ENCODE measurements around the gene SKAP2. TPM values are rescaled to one million over a fixed set of nuclear protein-coding genes. Genes with fewer than 3 reads are reported as not detected.

SKAP2 gene, protein sequence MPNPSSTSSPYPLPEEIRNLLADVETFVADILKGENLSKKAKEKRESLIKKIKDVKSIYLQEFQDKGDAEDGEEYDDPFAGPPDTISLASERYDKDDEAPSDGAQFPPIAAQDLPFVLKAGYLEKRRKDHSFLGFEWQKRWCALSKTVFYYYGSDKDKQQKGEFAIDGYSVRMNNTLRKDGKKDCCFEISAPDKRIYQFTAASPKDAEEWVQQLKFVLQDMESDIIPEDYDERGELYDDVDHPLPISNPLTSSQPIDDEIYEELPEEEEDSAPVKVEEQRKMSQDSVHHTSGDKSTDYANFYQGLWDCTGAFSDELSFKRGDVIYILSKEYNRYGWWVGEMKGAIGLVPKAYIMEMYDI
- 10 to 100 TPM; 21.7 to 57.2 (median 32.6) TPM for total RNA-seq

DNA sequence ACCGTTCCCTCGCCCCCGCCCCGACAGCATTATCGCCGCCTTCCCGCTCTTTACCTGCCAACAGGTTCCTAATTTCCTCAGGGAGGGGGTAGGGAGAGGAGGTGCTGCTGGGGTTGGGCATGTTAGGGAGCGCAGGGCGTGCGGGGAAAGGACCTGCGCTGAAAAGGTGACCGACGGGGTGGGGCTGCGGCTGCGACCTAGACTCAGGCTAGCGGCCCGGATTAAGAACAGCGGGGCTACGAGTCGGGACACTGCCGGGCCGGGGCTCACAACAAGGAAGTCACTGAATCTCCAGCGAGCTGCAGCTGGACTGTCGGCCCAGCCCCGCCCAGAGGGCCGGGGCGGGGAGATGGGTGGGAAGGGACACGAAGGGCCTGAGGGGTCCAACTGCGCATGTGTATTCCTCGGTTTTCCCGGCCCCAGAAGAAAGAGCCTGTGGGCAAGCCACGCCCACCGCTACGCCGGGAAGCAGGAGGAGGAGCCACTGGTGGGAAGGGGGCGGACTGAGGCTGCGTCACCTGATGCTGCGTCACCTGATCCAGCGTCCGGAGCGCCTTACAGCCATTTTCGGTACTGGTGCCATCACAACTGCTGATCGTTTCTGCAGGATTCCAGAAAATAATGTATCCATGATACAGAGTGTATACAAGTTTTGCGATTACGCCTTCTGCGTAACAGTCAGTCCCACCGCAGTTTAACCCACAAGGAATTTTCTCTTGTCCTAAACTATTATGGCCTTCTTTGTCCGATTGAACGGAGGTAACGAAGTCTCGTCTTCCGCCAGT lies at the start of gene SKAP2:
TSS of gene SKAP2 (minus strand) at position 282 of the 785 bp plus-strand sequence. CDS start at position 121, 161 bp downstream.
- WGBS, 2 donors = 0 to 1% methylated on average over 30 to 47 of the region's 52 CpGs
- no peaks in the 10 kb centered on the region for H3K36me3 ChIP-seq
- peak within 1 kb of the TSS; percentile 56 to 74 (median 64) for H3K4me3 ChIP-seq
- no peaks in the 10 kb centered on the region for H3K9me3 ChIP-seq
- TF ChIP-seq POLR2A (IDR thresholded peaks at IDR 0.05) = peak in 3 of 4 donors; percentile 82 to 98 (median 93)
- TF ChIP-seq EP300 (IDR thresholded peaks at IDR 0.05) = peak in 1 of 4 donors; percentile 63
- TF ChIP-seq, protein P1, sequence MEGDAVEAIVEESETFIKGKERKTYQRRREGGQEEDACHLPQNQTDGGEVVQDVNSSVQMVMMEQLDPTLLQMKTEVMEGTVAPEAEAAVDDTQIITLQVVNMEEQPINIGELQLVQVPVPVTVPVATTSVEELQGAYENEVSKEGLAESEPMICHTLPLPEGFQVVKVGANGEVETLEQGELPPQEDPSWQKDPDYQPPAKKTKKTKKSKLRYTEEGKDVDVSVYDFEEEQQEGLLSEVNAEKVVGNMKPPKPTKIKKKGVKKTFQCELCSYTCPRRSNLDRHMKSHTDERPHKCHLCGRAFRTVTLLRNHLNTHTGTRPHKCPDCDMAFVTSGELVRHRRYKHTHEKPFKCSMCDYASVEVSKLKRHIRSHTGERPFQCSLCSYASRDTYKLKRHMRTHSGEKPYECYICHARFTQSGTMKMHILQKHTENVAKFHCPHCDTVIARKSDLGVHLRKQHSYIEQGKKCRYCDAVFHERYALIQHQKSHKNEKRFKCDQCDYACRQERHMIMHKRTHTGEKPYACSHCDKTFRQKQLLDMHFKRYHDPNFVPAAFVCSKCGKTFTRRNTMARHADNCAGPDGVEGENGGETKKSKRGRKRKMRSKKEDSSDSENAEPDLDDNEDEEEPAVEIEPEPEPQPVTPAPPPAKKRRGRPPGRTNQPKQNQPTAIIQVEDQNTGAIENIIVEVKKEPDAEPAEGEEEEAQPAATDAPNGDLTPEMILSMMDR (IDR thresholded peaks at IDR 0.05) = peak in 1 of 6 experiments; percentile 17
- peak; percentile 82 to 98 for TF ChIP-seq POLR2AphosphoS5 (IDR thresholded peaks at IDR 0.05)
- H3K27ac ChIP-seq = peak within 1 kb of the TSS; percentile 94 to 99 (median 97)
- peaks cover 0 to 28% (median 11%) of the 10 kb centered on the region in 4 donors for H3K4me1 ChIP-seq
- no peaks in the 10 kb centered on the region for H3K27me3 ChIP-seq
- DNase-seq (peak; percentile 98 to 99), ATAC-seq (ENCODE audit: low FRiP score in 2 of 2) (peak; percentile 99 to 100)

DNA sequence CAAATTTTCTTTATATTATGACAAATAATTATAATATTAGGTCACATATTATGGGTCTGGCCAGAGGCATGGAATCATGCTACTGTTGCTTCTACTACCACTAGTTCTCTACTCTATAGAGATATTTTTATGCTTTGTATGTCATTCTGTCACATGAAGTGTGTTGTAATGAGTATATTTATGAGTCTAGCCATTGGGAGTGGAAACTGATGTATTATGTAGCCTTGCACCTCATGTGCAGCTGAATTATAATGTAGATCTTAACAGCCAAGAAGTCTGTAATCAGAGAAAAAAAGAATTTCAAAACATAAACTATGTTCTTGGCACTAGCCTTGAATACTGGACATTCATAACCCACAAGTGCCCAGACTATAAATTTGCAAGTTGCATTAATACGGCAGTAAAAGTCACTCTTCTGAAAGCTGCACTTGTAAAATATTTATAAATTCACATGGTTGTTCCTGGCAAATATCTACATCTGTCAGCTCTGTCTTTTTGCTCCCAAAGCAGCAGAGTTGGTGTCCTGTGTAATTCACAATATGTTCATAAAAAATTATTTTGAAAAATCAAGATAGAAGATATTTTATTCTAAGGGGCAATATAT lies 48.6 kb upstream of the SKAP2 start:
- H3K36me3 ChIP-seq = no peaks in the 10 kb centered on the region
- no peaks in the 10 kb centered on the region for H3K4me1 ChIP-seq
- TF ChIP-seq EP300 (IDR thresholded peaks at IDR 0.05) (no peak), POLR2A (IDR thresholded peaks at IDR 0.05) (no peak), POLR2AphosphoS5 (IDR thresholded peaks at IDR 0.05) (no peak)
- H3K9me3 ChIP-seq = no peaks in the 10 kb centered on the region
- no peak overlapping the region for H3K27ac ChIP-seq
- 68 to 72% methylated on average over 1 of the region's 1 CpG for WGBS, 2 donors
- no peak for DNase-seq
- no peak for ATAC-seq (ENCODE audit: low FRiP score in 2 of 2)
- no peak overlapping the region for H3K4me3 ChIP-seq
- no peaks in the 10 kb centered on the region for H3K27me3 ChIP-seq

DNA sequence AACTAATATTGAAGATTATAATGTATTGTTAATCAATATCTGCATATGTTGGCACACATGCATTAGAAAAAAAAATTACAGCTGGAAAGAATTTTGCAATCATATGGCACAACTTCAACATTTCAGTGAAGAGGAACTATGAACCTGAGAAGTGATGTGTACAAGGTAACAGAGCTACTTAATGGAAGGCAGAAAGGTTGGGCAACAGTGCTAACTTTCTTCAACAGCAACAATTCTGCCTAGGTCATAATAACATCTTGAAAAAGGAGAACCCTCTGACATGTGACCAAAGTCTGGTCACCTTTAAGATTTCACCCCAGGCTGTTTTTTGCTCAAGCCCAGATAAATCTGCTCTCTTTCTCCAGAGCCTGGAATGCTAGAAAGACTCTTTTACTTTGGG lies 47.9 kb upstream of the SKAP2 start:
- peak in 1 of 2 donors; percentile 46 for ATAC-seq (ENCODE audit: low FRiP score in 2 of 2)
- TF ChIP-seq EP300 (IDR thresholded peaks at IDR 0.05) (no peak), POLR2AphosphoS5 (IDR thresholded peaks at IDR 0.05) (no peak)
- TF ChIP-seq, protein P1 (IDR thresholded peaks at IDR 0.05) = no peak
- H3K36me3 ChIP-seq = no peaks in the 10 kb centered on the region

DNA sequence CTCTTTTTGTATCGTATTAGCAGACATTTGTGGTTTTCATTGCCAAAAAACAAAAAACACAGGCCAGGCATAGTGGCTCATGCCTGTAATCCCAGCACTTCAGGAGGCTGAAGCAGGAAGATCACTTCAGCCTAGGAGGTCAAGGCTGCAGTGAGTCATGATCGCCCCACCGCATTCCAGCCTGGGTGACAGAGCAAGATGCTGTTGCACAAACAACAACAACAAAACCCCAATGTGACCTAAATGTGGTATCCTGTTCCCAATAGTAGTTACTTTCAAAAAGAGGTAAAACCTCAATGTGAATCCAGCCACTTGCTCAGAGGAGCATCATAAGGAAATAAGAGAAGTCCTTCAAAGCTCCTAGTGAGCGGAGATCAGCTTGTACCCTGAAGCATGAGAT lies 45.8 kb upstream of the SKAP2 start:
- Histone ChIP-seq H3K4me1 (no peaks in the 10 kb centered on the region), H3K9me3 (no peaks in the 10 kb centered on the region), H3K36me3 (no peaks in the 10 kb centered on the region), H3K4me3 (no peak overlapping the region), H3K27me3 (no peaks in the 10 kb centered on the region), H3K27ac (no peak overlapping the region)
- peak in 1 of 2 donors; percentile 28 for DNase-seq
- 81 to 91% methylated on average over 4 of the region's 4 CpGs for WGBS, 2 donors
- ATAC-seq (ENCODE audit: low FRiP score in 2 of 2) = no peak
- no peak for TF ChIP-seq POLR2AphosphoS5 (IDR thresholded peaks at IDR 0.05)

More for the DNA sequence above, 47.9 kb upstream of the SKAP2 start:
- H3K27ac ChIP-seq = no peak overlapping the region
- DNase-seq = no peak
- no peaks in the 10 kb centered on the region for H3K27me3 ChIP-seq
- H3K4me1 ChIP-seq = no peaks in the 10 kb centered on the region
- H3K4me3 ChIP-seq = no peak overlapping the region
- no peaks in the 10 kb centered on the region for H3K9me3 ChIP-seq

DNA sequence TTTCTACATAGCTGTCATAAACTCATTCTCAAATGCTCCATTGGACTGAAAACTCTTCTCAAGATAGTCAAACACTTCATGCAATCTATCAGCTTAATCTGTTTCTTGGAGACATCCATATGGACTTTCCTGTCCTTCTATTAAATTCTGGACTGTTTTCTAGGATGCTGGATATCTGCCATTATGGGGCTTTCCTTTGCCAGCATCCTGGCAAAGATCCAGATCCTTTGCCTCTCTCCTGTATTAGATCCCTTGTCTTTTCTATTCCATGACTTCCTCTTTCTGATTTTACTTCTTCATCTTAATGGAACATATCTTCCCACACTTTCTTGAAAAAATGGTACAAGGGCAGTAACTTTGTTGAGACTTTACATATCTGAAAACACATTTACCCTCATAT lies 35.9 kb upstream of the SKAP2 start:
- TF ChIP-seq, protein P1 (IDR thresholded peaks at IDR 0.05) = no peak
- no peak for TF ChIP-seq POLR2A (IDR thresholded peaks at IDR 0.05)
- no peak for TF ChIP-seq POLR2AphosphoS5 (IDR thresholded peaks at IDR 0.05)
- TF ChIP-seq EP300 (IDR thresholded peaks at IDR 0.05) = no peak
- Histone ChIP-seq H3K4me3 (no peak overlapping the region), H3K4me1 (no peaks in the 10 kb centered on the region), H3K27me3 (no peaks in the 10 kb centered on the region), H3K36me3 (no peaks in the 10 kb centered on the region), H3K27ac (no peak overlapping the region), H3K9me3 (no peaks in the 10 kb centered on the region)
- DNase-seq (no peak), ATAC-seq (ENCODE audit: low FRiP score in 2 of 2) (no peak)
